Hindlimb muscle (tissue), 1 donor: ENCODE data around the gene CCN5. TPM values are rescaled to one million over a fixed set of nuclear protein-coding genes. Genes with fewer than 3 reads are reported as not detected.
"Not testable (repeated sequence)": the region's sequence is repeated elsewhere in the genome, so short reads cannot be mapped to it uniquely, and the experiment has no call there.

ENCODE experiments used
- DNase-seq: peaks from one replicate; pipeline ENCODE4 v3.0.0-alpha.2; 2013
- polyA plus RNA-seq: library from polyadenylated mRNA; unstranded; fragments of 120-200 nt; gene quantifications from one replicate; pipeline ENCODE4 v1.2.1, GENCODE V29; 2013; ENCODE audit not compliant: insufficient read length

The CCN5 gene, protein sequence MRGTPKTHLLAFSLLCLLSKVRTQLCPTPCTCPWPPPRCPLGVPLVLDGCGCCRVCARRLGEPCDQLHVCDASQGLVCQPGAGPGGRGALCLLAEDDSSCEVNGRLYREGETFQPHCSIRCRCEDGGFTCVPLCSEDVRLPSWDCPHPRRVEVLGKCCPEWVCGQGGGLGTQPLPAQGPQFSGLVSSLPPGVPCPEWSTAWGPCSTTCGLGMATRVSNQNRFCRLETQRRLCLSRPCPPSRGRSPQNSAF
- 0.15 TPM for polyA plus RNA-seq

DNA sequence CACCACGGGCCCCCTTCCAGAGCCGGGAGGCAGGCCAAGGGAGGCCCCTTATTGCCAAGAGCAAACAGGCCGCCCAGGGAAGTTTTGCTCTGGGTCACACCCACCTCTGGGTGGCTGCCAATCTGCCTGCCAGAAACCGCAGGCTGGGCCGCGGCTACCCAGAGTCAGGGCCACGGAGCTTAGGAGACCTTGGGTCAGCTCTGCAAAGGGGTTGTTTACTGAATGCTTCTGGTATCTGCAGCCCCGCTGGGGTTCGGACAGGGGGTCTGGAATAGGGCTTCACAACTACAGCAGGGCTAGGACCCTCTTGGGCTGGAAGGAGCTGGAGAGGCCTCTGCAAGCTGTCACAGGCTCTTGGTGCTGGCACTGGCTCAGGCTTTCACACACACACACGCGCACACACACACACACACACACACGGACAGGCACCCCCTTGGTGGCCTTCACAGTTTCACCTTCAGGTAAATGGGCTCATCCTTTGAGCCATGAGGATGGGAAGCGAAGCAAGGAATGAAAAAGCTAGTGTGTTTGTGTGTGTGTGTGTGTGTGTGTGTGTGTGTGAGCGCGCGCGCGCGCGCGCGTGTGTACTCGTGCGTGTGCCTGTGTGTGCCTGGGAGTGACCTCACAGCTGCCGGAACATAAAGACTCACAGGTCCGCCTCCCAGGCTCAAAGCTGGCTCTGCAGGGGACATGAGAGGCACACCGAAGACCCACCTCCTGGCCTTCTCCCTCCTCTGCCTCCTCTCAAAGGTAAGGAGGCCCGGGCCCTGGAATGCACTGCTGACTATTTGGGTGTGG is at the start of gene CCN5:
TSS of gene CCN5 (plus strand) at position 669 of the 798 bp plus-strand sequence. CDS start at position 691, 22 bp downstream.
- DNase-seq = peak; percentile 64

DNA sequence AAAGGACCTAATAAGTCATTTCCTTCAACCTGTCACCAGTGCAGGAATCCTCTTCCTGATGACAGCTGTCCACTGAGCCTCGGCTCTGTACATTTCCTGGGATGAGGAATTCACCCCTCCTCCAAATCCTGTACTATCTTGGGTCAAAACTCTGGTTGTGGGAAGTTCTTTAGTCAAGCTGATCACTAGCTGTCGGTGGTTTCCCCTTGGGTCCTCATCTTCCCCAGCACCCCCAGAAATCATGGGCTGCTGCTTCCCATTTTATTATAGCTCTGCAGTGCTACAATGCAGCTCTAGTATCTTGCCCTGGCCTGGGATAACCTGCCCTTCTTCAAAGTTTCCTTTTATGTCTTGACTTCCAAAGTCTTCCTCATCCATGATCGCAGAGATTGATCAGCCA is 49.1 kb upstream of the CCN5 start:
- no peak for DNase-seq

DNA sequence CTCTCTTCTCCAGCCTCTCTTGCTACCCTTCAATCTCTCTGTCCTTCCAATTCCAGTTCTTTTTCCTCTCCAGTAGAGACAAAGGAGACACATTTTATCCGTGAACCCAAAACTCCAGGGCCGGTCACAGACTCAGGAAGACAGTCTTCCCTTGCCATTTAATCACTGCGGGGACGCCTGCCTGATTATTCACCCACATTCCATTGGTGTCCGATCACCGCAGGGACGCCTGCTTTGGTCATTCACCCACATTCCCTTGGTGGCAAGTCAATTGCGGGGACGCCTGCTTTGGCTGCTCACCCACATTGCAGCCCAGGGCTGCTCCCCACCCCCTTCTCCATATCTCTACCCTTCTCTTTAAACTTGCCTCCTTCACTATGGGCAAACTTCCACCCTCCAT is 44.3 kb upstream of the CCN5 start:
- DNase-seq = not testable (repeated sequence)

DNA sequence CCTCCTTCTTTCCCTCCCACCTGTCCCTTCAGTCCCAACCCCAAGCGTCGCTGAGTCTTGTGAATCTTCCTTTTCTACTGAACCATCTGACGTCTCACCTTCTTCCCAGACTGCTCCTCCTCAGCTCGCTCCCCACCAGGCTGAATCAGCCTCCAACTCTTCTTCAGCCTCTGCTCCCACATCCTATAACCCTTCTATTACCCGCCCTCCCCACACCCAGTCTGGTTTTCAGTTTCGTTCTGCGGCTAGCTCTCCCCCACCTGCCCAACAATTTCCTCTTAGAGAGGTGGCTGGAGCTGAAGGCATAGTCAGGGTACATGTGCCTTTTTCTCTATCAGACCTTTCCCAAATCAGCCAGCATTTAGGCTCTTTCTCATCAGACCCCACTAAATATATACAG is 43.6 kb upstream of the CCN5 start:
- not testable (repeated sequence) for DNase-seq

DNA sequence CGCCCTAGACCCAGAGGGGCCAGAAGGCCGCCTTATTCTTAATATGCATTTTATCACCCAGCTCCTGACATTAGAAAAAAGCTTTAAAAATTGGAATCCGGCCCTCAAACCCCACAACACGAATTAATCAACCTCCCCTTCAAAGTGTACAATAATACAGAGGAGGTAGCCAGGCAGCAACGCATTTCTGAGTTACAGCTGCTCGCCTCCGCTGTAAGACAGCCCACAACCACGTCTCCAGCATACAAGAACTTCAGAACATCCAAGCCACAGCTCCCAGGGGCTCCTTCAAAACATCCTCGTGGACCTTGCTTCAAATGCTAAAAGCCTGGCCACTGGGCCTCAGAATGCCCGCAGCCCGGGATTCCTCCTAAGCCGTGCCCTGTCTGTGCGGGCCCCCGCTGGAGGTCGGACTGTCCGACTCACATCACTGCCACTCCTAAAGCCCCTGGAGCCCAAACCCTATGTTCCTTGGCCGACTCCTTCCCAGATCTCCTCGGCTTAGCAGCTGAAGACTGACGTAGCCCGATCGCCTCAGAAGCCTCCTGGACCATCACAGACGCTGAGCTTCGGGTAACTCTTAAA is 42.8 kb upstream of the CCN5 start:
- DNase-seq = not testable (repeated sequence)

DNA sequence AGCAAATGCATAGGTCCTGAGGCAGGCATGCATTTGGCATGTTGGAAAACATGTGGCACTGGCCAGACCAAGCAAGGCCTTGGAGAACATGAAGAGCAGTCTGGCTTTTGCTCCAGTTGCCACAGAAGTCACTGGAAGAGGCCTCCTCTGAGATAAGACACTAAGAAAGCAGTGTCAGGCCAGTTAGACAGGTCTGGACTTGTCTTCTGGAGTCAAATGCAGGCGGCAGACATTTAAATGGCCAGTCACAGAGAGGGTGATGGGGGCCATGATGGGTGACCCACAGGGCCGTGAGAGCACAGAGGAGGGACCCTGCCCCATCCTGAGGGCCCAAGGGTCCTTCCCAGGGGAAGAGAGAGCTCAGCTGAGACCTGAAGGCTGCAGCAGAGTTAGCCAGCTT is 36.9 kb upstream of the CCN5 start:
- no peak for DNase-seq

DNA sequence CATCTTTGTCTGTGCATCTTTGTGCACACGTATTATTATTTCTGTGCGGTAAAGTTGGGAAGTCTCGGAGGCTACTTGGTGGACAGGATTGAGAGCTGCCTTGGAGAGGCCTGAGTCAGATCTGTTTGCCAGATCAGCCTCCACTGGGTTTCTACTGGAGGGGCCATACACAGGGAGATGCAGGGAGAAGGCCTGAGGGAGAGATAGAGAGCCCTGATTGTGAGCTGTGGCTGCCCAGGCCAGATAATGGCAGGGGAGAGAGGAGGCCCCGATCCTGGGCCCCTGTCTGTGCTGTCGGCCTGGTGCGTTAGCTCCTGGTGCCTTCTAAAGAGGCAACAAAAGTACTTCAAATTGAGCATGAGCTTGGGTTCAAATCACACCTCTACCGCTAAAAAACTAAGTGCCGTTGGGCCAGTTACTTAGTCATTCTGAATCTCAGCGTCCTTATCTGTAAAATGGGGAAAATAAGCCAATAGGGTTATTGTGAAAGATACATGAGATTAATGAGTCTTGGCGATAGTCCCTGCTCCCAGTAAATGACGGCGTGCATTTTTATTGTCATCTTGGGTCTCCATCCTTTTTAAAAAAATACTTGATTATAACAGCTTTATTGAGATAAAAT is 36.1 kb upstream of the CCN5 start:
- DNase-seq = no peak

DNA sequence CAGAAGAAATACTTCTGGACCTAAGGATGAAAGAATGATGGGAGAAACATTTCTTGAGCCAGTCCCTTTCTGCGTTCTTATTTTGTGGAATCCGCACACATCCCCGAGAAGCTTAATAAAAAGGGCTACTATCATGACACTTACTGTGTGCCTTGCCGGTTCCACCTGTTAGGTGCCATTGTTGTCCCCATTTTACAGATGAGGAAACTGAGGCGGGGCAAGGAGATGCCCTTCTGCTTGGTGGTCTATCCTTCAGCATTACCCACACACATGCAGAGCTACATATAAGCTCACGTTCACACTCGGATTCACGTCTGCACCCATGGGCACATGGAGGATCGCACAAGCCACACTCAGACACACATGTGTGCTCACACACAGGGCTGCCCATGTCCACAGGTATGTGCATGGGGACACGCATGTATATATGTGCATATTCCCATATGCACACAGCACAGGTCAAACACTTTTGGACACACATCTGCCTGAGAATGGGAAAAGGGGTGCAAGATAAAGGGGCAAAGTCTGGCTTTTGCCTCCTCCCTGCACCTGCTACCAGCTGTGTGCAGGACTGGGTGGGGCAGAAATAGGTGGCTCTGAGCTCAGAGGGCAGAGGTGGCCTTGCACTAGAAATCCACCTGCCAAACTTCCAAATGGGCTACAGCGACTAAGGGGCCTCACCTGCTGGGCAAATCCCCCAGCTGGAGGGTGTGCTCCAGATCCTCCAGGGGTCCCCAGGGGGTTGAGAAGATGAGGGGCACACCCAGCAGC is 33.2 kb upstream of the CCN5 start:
- DNase-seq = no peak

DNA sequence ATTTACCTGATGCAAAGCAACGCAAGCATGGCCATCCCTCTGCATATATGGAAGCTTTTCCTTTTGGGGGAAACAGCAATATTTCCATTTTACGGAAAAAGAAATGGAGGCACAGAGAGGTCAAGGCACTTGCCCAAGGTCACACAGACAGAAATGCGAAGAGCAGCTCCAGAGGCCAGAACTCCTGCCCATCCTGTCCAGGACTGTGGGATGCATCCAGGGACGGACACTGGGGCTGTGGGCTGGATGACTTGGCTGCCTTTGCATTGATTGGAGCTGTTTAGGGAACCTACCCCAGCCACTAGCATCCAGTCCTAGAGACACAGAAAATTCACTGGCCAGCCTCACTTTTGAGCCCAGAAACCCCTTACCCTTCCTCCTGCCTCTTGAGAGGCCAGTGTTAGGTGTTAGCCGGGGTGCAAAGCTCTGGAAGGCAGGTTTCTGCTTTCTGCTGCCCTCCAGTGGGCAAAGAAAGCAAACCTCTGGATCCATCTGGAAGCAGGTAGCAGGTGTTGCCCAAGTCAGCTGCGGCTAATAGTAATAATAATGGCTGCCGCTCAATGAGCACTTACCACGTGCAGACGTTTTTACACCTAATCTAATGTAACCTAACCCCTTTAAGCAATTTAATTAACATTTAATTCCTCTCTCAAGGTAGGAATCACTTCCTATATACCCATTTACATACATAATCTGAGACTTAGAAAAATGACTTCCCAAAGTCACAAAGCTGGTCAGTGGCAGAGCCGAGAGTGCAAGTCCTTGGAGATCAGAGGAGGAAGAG is 31.7 kb upstream of the CCN5 start:
- no peak for DNase-seq

DNA sequence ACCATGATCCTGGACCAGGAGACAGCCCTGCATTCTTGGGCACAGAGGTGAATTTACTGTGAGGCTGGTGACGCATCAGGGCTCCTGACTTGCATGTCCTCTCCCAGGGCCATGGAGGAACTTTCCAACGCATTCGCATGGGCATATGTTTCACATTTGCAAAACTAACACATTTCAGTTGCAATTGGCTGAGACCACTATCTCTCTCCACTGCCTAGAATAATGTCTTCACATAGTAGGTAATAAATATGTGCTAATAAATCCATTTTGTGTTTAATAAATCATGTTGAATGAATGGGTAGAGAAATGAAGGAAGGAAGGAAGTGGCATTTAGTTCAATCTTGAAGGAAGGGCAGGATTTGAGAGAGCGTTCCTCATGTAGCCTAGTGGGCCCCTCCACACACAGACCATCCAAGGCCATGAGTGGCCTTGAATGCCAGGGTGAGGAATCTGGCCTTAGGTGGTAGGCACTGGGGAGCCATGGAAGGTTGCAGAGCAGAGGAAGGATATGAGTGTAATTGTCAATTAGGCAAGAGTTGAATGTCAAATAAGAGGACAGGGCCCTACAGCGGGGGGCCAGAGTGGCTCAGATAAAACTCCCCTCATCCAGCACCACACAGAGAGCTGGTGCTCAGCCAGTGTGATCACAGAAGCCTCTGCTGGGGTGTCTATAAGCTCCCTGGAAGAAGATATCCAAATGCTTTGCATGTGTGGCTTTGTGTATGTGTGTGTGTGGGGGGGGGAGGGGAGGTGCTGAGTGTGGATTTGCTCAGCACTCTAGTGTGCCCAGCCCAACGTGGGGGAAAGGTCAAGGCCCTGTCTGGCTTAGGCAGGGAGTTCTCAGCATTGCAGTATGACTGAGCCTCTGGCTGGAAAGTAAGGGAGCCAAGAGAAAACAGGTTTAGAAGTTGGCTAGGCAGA is 30.9 kb upstream of the CCN5 start:
- DNase-seq = no peak

DNA sequence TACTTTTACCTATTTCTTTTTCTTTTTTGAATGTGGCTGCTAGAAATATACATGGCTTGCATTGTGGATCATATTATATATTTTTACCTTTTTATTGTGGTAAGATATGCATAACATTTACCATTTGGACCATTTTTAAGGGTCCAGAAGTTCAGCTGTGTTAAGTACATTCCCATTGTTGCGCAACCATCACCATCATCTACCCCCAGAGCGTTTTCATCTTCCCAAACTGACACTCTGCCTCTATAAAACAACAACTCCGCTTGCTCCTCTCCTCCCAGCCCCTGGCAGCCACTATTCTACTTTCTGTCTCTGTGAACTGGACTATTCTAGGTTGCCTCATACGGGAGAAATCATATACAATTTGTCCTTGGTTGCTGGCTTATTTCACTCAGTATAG is 28.2 kb upstream of the CCN5 start:
- DNase-seq = no peak

DNA sequence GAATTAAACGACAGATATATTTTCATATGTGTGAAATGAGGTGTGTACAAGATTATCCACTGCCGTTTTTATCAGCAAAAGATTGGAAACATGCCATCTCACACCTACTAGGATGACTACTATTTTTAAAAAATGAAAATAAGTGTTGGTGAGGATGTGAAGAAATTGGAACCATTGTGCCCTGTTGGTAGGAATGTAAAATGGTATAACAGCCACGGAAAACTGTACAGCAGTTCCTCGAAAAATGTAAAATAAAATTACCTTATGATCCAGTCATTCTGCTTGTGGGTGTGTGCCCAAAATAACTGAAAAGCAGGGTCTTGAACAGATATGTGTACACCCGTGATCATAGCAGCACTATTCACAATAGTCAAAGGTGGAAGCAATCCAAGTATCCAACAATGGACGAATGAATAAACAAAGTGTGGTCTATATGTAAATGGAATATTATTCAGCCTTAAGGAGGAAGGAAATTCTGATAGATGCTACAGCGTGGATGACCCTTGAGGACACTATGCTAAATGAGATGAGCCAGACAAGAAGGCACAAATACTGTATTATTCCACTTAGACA is 27.0 kb upstream of the CCN5 start:
- no peak for DNase-seq

DNA sequence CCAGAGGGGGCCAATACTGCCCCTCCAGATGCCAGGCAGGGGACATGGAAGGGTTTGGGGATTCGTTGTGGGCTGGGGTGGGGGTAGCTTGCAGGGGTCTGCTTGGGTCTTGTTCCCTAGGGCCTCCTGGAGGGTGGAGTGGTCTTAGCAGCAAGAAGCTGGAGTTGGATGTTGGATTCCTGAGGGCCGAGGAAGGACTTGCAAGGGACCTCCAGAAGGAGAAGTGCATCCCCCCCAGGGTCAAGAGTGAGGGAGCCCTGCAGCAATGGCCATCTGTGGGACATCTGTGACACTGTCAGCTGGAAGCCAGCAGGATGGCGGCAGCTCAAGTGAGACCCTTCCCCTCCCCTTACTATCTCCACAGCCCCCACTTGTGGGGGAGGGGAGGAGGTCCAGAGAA is 25.4 kb upstream of the CCN5 start:
- DNase-seq = no peak

DNA sequence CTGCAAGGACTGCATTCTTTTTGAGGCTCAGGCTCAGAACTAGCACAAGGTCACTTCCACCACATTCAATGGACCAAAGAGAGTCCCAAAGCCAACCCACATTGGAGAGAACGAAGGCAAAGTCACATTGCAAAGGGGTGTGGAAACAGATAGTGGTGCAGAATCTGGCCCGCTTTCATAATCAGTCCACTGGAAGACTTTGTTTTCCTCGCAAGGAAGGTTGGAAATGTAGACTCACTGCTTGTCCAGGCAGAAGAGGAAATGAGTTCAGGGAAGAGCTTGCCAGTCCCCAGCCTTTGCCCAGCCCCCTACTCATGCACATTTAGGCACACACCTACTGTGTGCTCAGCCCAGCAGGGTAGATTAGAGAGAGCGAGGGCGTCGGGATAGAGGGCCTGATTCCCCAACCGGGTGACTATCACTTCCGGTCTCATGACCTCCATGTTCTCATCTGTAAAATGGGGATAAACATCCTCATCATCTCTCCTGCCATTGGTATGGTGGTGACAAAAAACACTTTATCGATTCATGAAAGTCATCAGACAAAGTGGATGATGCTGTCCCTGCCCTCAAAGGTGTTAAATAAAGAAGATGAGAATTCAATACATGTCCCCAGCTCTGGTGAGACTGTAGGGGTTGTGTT is 24.3 kb upstream of the CCN5 start:
- no peak for DNase-seq

DNA sequence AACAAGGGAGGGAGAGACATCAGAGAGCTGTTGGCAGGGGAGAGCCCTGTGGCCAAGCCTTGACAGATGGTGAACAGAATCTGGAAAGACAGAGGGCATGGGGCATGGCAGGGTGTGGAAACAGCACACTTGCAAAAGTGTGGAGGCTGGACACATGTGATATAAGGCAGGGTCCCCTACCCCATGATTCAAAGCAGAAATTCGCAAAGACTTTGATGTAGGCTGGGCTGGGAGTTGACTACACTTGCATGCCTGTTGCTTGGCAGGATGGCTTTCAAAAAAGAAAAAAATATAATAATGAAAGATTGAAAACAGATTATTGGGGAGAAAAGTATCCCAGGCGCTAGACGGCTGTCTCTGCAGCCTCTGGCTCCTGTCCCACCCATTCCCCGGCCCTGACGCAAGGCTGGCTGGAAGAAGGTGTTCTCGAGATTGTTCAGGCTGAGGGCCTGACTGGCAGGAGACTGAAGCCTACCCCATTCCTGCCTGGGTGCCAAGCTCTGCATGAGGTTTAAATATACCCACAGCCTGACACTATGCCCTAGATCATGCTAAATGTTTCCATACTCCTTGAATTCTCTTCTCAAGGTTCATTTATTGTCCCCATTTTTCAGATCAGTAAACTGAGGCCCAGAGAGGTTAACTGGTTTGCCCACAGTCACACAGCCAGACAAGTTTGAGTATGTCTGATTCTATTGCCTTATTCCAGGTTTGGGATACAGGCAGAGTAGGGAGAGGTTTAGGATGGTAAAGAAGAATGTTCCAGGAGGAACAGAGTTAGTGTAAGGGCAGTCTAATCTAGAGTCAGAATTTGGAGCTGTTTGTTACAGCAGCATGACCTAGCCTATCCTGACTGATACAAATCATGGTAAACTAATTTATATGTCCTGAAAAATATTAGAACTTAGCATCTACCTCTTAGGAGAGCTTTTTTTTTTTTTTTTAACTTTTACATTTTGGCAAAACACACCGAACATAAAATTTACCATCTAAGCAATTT is 23.4 kb upstream of the CCN5 start:
- no peak for DNase-seq

DNA sequence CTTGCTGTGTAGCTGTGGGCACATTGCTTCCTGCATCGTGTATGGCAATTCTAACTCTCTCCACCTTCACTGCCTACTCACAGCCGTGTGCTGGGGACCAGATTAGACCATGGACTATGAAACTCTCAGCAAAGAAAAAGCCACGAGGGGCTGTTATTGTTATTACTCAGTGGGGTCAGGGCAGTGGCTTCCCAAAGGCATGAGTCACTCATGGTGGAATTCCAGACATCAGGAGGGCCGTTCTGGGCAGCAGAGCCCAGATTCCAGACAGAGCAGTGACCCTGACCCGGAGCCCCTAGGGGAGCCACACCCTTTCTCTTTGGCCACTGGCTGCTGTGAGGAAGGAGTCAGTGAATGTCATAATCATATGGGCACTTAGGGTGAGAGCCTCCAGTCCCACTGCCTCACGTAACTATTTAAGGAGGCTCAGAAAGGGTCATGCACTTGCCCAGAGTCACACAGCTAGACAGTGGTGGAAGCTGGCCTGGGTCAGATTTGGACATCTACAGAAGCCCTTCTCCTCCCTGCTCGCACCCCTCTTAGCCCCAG is 22.2 kb upstream of the CCN5 start:
- no peak for DNase-seq

DNA sequence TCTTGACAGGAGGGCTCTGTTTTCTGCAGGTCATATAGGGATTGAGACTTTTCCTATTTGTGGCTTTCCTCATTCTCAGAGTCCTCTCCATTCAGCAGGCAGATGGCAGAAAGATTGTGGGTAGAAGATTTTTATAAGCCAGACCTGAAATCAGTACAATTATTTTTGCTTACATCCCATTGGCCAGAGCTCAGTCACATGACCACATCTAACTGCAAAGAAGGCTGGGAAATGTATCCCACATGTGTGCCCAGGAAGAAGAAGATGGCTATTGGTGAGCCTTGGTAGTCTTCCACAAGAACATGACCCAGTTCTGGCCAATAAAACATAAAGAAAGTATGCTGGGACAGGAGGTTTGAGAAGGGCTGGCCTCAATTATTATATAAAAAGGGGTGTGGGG is 21.5 kb upstream of the CCN5 start:
- DNase-seq = no peak

DNA sequence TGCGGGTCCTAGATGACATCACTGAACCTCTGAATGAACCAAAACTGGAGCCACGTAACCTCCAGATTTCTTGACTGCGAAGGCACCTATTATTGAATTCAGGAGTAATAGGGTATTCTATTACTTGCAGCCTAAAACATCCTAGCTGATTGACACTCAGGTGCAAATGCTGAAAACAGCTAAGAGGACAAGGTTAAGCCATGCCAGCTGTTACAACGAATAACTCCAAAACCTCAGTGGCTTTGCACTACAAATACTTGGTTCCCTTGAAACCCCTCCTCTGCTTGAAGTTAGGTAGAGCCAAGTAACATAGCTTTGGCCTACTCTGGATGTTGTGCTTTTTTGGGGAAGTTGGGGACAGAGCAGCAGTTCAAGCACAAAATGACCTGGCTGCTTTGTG is 21.0 kb upstream of the CCN5 start:
- no peak for DNase-seq
